Measurements from ENCODE around the gene PHACTR1.

- no peak for TF ChIP-seq FOXM1 (IDR thresholded peaks at IDR 0.05; ENCODE audit: borderline replicate concordance)
- no peak for TF ChIP-seq SUZ12 (IDR thresholded peaks at IDR 0.05)
- TF ChIP-seq ZNF384 (IDR thresholded peaks at IDR 0.05): no peak
- TF ChIP-seq, protein P1, sequence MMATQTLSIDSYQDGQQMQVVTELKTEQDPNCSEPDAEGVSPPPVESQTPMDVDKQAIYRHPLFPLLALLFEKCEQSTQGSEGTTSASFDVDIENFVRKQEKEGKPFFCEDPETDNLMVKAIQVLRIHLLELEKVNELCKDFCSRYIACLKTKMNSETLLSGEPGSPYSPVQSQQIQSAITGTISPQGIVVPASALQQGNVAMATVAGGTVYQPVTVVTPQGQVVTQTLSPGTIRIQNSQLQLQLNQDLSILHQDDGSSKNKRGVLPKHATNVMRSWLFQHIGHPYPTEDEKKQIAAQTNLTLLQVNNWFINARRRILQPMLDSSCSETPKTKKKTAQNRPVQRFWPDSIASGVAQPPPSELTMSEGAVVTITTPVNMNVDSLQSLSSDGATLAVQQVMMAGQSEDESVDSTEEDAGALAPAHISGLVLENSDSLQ (IDR thresholded peaks at IDR 0.05): no peak
- no peak for TF ChIP-seq LEF1 (IDR thresholded peaks at IDR 0.05; ENCODE audit: borderline replicate concordance)
- TF ChIP-seq TARDBP (IDR thresholded peaks at IDR 0.05): no peak
- TF ChIP-seq ELF4 (IDR thresholded peaks at IDR 0.05): no peak
- TF ChIP-seq BHLHE40 (IDR thresholded peaks at IDR 0.05; ENCODE audit: borderline replicate concordance): no peak
- no peak for TF ChIP-seq FOXK2 (IDR thresholded peaks at IDR 0.05)
- no peak for TF ChIP-seq SP1 (IDR thresholded peaks at IDR 0.05)
- TF ChIP-seq ARNT (IDR thresholded peaks at IDR 0.05): no peak
- TF ChIP-seq L3MBTL2 (conservative IDR thresholded peaks at IDR 0.05): no peak
- TF ChIP-seq NFRKB (IDR thresholded peaks at IDR 0.05): no peak
Observed at GRCh38 chr6:13287104-13287503, 570.5 kb downstream of the PHACTR1 start.
